ENCODE data around the gene PCDHA13. TPM values are rescaled to one million over a fixed set of nuclear protein-coding genes. Genes with fewer than 3 reads are reported as not detected.

Gene PCDHA13
- total and polyA plus RNA-seq, 10 of the 15 experiments (the other 5 are each of a cell fraction or from before 2014, with no cell fraction given) = not detected

GRCh38 chr5:140857177-140857986, 24.5 kb upstream of the PCDHA13 start:
- no peaks in the 10 kb centered on the region for H3K27me3 ChIP-seq (replicated peaks in 1 of 2; ENCODE audit: control insufficient read depth in 2 of 2, insufficient read depth in 2 of 2, low read length in 1 of 2)
- H3K27ac ChIP-seq (ENCODE audit: control insufficient read depth, insufficient read depth) = no peak overlapping the region
- FAIRE-seq (no peak), DNase-seq (ENCODE audit: low read depth, low spot score) (no peak), ATAC-seq (no peak)
- TF ChIP-seq SMAD1 (IDR thresholded peaks at IDR 0.05; ENCODE audit: low read depth, partially characterized antibody) = no peak
- TF ChIP-seq POLR2A (IDR thresholded peaks at IDR 0.05; ENCODE audit: low read depth, low read length) = no peak
- no peak for TF ChIP-seq MAX (IDR thresholded peaks at IDR 0.05; ENCODE audit: low read depth, low read length)
- TF ChIP-seq PKNOX1 (IDR thresholded peaks at IDR 0.05) = no peak
- no peak for TF ChIP-seq CHD1 (IDR thresholded peaks at IDR 0.05; ENCODE audit: low read depth, low read length)
- no peak for TF ChIP-seq FOXM1 (IDR thresholded peaks at IDR 0.05; ENCODE audit: low read depth, low read length)
- no peak for TF ChIP-seq RELA (IDR thresholded peaks at IDR 0.05; ENCODE audit: borderline replicate concordance, partially characterized antibody)
- TF ChIP-seq ZNF207 (IDR thresholded peaks at IDR 0.05; ENCODE audit: borderline replicate concordance) = no peak
- TF ChIP-seq WRNIP1 (IDR thresholded peaks at IDR 0.05; ENCODE audit: borderline replicate concordance, low read depth, low read length) = no peak
- no peak for TF ChIP-seq SKIL (IDR thresholded peaks at IDR 0.05; ENCODE audit: low read depth, poor library complexity, severe bottlenecking)
- TF ChIP-seq BACH1 (IDR thresholded peaks at IDR 0.05; ENCODE audit: borderline replicate concordance) = no peak
- no peak for TF ChIP-seq ZBTB33 (IDR thresholded peaks at IDR 0.05)
- no peak for TF ChIP-seq ATF3 (IDR thresholded peaks at IDR 0.05; ENCODE audit: borderline replicate concordance, extremely low read depth, low read depth, low read length)
- no peak for TF ChIP-seq EED (IDR thresholded peaks at IDR 0.05; ENCODE audit: low read depth)
- TF ChIP-seq SMC3 (IDR thresholded peaks at IDR 0.05; ENCODE audit: borderline replicate concordance, low read length) = no peak
- TF ChIP-seq GABPA (IDR thresholded peaks at IDR 0.05; ENCODE audit: low read depth) = no peak
- TF ChIP-seq ZNF24 (IDR thresholded peaks at IDR 0.05) = no peak
- TF ChIP-seq FOS (IDR thresholded peaks at IDR 0.05; ENCODE audit: borderline replicate concordance, extremely low read depth, insufficient read length) = no peak
- TF ChIP-seq MEF2A (IDR thresholded peaks at IDR 0.05; ENCODE audit: insufficient read depth, low read depth, low read length) = no peak
- H3K36me3 ChIP-seq (ENCODE audit: control insufficient read depth in 2 of 2, insufficient read depth in 2 of 2, low read length in 1 of 2) = no peaks in the 10 kb centered on the region
- in situ Hi-C loops (cut with MboI) (no loop called here), intact Hi-C loops (cut with micrococcal nuclease; ENCODE audit: unreplicated experiment) (no loop called here)
- ChIA-PET SMC1A (ENCODE audit: uncharacterized antibody, unreplicated experiment) (no interaction called here), RAD21 (ENCODE audit: unreplicated experiment) (no interaction called here), POLR2A (no interaction called here), CTCF (no interaction called here)
- 91% methylated on average over 88 of the region's 94 CpGs for WGBS (ENCODE audit: insufficient coverage, insufficient replicate concordance, low lambda C conversion rate, missing lambda C conversion rate)
- no peaks in the 10 kb centered on the region for H4K20me1 ChIP-seq (ENCODE audit: control insufficient read depth, insufficient read depth)
- H3K4me2 ChIP-seq (ENCODE audit: control insufficient read depth, insufficient read depth) = no peak overlapping the region
- H3K4me3 ChIP-seq = no peak overlapping the region
- no peaks in the 10 kb centered on the region for H3K79me2 ChIP-seq (ENCODE audit: control insufficient read depth, insufficient read depth, low read length)
- BruUV-seq (replicated peaks) = no TSS peak
- no peaks in the 10 kb centered on the region; the same call in 2 of the 3 replicates for H3K9me3 ChIP-seq (replicated peaks; ENCODE audit: control insufficient read depth, insufficient read depth, low read length)
- H2AFZ ChIP-seq (ENCODE audit: control insufficient read depth, low read depth, low read length) = no peak overlapping the region
- H3K9ac ChIP-seq (ENCODE audit: control insufficient read depth, insufficient read depth, low read length) = no peak overlapping the region
- H3K4me1 ChIP-seq (ENCODE audit: control insufficient read depth, insufficient read depth, low read length) = no peaks in the 10 kb centered on the region
